Measurements from ENCODE around the gene CCDC93.

DNA sequence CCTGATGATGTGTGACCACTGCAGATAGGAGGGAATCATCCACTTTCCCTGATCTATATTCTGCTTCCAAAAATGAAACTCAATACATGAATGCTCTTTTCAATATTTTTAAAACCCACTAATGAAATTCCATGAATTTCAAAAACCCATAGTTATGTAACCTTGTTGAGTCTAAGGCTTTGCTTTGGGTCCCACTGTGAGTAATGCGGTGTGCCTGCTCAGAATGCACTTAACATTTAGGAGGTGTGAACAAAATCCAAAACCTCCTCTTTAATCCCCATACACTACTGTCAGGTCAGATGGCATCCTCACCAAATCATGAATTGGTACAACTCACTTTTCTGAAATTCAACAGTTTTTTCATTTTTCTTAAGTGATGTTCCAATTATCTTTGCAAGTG, 50.4 kb downstream of the CCDC93 start:
- TF ChIP-seq, protein P1, sequence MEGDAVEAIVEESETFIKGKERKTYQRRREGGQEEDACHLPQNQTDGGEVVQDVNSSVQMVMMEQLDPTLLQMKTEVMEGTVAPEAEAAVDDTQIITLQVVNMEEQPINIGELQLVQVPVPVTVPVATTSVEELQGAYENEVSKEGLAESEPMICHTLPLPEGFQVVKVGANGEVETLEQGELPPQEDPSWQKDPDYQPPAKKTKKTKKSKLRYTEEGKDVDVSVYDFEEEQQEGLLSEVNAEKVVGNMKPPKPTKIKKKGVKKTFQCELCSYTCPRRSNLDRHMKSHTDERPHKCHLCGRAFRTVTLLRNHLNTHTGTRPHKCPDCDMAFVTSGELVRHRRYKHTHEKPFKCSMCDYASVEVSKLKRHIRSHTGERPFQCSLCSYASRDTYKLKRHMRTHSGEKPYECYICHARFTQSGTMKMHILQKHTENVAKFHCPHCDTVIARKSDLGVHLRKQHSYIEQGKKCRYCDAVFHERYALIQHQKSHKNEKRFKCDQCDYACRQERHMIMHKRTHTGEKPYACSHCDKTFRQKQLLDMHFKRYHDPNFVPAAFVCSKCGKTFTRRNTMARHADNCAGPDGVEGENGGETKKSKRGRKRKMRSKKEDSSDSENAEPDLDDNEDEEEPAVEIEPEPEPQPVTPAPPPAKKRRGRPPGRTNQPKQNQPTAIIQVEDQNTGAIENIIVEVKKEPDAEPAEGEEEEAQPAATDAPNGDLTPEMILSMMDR (IDR thresholded peaks at IDR 0.05; ENCODE audit: low read depth, low read length), result no peak
- no peak for TF ChIP-seq EZH2phosphoT487 (IDR thresholded peaks at IDR 0.05; ENCODE audit: low read depth)

Measured in OCI-LY3 (cell line).